NCI-H2227 treated with DMSO at 0.1 percent for 48 hours (cell line): Measurements from ENCODE around the gene EXOC3.
"Not testable (repeated sequence)": the region's sequence is repeated elsewhere in the genome, so short reads cannot be mapped to it uniquely, and the experiment has no call there.

Experiments
- DNase-seq: peaks from one replicate; lab custom pipeline; 2025; lab: John Stamatoyannopoulos, UW

Gene EXOC3

DNA sequence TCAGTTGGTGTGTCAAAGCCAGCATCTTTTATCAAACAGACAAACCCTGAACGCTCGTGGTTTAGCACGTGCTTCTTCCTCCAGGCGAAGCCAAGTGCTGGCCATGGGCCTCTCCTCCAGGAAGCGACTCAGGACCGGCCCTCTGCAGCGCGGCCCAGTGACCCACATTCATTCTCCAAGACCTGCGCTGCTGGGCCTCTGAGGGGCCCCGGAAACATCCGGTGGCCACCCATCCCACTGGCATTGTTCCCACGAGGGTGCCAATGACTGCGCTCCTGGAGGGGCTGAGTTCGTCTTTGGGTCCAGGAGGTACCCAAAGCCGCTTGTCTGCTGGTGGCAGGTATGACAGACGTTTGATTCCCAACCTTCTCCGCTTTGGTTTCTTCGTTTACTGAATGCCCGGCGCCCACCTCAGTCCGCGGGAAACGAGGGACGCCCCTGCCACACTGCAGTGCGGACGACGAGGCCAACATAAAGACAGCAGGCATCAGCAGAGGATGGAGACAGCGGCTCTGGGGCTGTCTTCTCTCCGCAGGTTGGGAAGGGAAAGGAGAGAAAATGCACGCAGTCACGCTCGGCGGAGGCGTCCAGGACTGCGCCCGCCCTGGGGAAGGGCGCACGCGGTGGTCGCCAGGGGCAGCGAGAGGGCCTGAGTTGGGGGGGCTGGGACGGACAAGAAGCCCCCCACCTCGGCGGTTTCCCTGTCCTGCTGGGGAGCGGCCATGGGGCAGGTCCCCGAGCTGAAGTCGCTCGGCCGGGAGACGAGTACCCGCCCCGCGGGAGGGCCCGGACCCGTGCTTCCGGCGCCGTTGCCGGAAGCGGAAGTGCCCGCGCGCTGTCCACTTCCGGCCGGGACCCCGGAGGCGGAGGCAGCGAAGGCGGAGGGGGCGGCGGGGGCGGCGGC is at the start of gene EXOC3:
TSS of gene EXOC3 (plus strand) at position 842 of the 904 bp plus-strand sequence. CDS start 3,030 bp downstream, outside the sequence.
- DNase-seq: peak; percentile 63

DNA sequence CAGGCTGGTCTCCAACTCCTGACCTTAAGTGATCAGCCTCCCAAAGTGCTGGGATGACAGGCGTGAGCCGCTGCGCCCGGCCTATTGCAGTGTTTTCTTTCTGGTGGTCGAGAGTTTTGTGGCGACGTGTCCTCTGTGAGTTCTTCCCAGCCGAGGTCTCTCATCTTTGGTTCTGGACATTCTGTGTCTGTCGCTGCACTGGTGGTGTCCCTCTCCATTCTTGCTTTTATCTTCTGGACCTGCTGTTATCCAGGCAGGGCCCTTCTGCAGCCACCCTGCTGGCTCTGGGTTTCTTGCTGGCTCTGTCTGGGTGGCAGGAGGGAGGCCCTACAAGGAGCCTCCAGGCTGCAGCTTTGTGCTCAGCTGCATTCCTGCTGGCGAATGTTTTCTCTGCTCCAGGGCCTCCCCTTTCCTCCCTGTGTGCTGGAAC is 49.1 kb upstream of the EXOC3 start:
- no peak for DNase-seq

DNA sequence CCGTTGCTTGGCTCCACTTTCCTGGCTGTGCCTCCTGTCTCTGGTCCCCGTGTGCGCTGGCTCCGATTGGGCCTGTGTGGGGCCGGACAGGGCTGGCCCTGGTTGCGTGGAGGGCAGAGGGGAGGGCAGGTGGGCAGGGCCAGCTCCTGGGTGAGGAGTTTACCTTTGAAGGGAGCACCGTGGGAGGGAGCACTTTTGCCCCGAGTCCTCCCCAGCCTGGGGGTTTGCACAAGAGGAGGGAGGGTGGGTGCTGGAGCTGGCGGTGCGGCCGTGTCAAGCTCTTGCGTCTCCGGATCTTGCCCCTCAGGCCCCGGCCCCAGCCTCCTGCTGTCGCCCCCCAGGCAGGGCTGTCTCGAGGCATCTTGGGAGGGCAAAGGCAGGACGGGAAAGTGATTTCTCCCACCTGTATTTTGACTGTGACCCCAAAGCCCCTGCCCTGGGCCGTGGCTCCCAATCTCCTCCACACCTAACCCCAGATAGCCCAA is 48.3 kb upstream of the EXOC3 start:
- no peak for DNase-seq

DNA sequence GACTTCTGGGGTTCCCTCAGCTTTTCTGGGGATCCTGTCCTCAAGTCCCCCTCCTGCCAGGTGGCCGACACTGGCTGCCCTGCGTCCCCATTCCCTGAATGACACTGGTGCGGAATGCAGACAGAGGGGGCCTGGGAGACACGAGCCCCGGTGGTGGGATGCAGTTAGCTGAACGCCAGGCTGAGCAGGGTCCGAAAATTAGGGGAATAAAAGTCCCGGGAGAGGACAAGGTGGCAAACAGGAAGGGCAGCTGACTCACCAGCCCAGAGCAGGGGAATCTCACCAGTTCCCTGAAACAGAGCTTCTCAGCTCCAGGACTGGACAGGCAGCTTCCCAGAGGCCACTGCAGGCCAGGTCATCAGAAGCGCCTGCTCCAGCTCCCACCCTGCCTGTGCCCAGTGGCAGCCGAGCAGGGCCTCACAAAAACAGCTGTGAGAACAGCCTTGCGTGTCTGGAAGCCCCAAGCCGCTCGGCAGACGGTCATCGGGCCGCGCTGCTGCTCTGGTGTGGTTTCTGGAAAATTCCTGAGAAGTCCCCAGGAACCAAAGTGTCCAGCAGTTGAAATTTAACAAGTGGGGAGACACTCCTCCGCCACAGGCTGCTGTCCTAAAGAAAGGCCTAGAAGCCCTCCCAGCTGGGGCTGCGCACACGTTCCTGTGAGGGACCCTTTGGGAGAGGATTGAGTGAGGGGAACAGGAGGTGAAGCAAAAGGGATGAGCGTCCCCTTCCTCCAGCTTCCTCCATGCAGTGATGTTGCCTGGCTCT is 47.6 kb upstream of the EXOC3 start:
- no peak for DNase-seq

DNA sequence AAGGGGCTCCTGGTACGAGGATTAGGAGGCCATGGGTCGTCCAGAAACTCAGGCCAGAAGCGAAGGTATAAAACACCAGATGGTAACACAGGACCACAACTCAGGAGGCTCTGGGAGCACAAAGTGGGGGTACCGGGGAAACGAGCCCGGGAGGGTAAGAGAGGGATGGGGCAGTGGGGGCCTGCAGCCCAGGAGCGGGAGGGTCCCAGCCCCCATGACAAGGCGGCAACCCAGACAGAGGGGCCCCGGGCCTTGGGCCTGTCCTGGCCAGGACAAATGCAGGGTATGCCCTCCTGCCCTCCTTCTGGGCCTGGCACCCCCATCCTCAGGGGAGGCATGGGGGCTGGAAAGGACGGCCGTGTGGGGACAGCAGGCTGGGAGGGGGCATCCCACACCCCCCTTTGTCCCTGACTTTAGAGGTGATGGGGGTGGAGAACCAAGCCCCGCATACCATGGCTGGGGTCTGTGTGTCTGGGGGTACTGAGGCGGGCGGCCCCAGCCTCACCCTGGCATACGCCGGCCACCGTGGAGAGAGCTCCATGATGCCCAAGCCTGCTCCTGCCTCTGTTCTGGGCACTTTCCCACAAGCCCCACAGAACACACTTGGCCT is 47.0 kb upstream of the EXOC3 start:
- no peak for DNase-seq

DNA sequence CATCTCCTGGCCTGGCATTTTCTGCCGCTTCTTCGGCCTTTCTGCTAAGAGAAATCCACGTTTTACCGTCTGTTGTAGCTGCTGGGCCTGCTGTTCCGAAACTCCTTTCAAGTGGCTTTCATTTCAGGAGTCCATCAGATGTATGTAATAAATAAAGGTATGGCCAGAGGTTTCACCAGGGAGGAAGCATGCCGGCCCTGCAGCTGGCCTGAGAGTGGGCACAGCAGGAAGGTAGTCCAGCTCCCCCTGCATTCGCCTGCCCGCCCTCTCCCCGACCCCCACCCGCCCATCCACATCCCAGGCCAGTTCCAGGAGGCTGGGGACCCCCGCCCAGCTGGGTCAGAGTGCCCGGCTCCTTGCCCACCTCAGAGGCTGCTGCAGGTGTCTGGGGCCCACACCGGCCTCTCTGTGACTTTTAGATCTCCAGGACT is 46.4 kb upstream of the EXOC3 start:
- DNase-seq: no peak

DNA sequence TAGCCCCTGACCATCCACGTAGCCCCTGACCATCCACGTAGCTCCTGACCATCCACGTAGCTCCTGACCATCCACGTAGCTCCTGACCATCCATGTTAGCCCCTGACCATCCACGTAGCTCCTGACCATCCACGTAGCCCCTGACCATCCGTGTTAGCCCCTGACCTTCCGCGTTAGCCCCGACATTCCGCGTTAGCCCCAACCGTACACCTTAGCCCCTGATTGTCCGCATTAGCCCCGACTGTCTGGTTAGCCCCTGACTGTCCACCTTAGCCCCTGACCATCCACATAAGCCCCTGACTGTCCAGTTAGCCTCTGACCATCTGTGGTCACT is 44.9 kb upstream of the EXOC3 start:
- DNase-seq: not testable (repeated sequence)

DNA sequence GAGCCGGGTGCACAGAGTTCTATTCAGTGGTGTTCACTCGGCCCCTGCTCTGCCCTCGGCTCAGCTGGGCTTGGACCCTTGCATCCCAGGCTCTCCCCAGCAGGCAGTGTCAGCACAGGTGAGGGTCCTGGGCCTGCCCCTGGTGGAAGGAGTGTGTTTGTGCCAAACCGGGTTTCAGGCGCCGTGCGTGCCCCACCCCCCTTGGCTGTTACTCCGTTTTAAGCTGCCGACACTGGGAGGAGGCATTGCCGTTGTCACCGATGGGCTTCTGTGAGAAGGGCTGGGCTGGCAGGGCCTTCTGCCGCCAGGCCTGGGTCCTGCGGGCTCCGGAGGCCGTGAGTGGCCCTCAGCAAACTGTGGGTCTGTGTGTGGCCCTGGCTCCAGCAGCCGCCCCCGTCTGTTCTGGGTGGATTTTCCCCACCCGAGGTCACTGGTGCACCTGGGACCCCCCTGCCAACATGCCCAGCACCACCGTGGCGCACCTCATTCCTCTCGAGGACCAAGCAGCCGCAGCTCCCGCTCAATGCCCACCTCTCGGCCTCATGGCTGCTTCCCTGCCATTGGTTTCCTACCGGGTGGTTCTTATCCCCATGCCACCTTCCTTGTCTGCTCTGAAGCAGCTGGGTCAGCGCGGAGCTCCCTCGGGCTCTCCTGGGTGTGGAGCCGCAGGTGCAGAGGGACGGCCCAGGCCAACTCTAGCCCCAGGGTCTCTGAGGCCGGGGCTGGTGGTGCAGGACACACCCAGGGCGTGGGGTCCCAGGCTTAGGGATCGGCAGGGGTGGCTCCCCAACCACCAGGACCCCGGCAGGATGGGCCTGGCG is 44.3 kb upstream of the EXOC3 start:
- no peak for DNase-seq

DNA sequence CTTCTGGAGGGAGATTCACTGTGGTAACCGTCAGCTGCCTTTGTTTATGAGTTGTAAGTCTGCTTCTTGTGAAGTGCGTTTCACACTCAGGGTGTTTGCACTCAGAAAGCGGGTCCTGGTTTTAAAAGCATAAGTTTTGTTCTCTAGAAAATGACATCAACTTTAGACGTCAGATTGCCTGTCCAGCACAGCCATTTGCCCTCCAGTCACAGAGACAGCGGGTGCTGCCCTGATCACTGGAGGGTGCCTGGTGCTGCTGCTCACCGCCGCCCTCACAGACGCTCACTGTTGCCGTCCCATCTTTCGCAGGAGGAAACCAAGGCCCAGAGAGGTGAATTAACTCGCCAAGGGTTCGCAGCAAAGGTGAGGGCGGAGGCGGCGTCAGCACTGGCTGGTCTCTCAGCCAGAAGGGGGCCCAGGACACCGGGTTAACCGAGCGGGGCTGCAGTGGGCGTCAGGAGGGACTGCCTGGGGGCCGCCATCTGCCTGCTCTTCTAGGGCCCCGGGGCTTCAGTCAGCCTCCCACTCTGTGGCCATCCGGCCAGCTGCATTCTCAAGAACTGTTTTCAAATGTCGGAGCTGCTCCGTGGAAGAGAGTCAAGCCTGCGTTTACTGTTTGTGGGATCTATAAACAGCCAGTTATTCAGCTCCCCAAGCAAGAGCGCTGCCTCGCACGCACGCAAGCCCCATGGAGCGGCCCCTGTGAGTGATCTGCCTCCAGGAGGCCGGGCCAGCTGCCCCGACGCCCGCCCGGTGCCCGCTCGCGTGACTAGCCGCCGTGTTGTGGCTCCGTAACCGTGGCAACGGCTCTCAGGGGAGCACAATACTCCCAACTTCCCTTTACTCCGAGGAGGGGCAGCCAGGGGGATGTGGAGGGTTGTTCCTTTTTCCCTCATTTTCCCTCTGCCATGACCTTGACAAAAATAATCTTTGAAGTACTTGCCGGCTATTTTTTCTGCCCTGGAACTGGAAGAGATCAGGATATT is 43.4 kb upstream of the EXOC3 start:
- peak; percentile 73 for DNase-seq

DNA sequence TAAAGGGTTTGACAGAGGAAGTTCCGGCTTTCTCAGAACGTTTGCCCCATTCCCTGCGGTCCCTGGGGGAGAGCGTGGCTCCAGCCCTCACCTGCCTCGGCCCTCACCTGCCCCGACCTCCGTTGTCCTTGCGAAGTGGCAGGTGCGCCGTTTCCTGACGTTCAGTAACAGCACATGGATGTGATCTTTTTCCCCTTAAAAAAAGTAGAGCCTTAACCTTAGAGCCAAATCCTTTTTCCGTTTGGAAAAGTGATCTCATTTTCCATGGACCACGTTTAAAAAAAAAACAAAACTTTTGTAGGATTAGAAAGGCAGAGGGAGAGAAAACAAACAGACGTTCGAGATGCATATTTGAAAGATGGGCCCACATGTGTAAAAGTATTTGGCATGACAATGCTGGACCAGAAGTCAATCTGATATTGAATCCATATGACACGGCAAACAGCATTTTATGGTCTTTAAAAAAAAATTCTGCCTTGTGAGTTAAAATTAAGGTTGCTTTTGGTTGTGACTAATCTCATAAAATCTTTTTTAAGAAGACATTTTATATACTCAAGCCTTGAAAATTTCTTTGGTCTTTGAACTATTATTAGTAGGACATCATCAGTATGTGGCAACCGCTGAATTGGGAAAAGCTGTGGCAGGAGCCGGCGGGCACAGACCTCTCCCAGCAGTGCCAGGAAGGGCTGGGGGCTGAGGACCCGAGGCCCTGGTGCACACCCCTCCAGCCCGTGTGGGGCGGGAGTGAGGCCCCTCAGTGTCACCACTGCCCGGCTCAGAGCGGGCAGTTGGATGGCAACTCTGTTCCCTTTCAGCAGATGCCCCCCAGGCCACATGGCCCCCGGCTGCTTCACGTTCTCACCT is 42.5 kb upstream of the EXOC3 start:
- no peak for DNase-seq

DNA sequence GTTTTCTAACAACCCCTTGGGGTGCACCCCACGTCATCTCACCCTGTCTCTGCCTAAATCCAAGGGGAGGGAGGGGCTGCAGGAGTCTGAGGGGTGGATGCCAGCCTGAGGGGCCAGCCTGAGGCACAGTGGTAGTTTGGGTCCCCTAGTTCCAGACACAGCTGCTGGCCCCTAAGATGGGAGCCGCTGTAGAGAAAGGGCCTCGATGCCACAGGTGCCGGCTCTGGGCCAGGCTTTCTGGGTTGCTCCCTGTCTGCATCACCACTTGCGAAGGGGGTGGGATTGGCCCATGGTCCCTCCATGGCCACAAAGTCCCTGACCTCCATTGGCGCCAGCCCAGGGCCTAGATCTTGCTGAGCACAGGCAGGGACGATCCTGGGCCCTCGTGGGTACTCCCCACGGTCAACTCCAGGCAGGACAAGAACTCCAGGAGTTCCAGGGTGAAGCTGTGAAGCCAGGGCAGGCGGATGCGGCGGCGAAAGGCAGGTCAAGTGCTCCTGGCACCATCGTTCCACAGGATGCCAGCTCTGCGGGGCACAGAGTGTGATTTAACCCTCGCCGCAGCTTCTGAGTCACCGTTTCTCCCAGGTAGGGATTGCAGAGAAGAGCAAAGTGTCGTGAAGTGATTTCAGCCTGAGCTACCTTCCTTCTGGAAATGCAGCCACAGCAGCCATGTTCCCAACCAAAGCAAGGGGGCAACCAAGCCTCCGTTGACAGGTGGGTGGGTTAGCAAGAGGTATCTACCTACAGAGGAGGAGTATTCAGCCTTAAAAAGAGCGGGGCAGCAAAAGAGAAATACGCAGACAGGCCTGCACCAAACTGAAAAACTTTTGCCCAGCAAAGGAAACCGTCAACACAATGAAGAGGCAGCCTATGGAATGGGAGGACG is 41.6 kb upstream of the EXOC3 start:
- no peak for DNase-seq

DNA sequence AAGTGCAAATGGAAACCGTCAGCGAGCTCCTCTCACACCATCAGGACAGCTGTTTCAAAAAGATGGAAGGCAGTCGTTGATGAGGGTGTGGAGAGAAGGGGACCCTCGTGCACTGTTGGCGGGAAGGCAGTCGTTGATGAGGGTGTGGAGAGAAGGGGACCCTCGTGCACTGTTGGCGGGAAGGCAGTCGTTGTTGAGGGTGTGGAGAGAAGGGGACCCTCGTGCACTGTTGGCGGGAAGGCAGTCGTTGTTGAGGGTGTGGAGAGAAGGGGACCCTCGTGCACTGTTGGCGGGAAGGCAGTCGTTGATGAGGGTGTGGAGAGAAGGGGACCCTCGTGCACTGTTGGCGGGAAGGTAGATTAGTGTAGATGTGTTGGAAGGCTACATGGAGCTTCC is 40.8 kb upstream of the EXOC3 start:
- not testable (repeated sequence) for DNase-seq

DNA sequence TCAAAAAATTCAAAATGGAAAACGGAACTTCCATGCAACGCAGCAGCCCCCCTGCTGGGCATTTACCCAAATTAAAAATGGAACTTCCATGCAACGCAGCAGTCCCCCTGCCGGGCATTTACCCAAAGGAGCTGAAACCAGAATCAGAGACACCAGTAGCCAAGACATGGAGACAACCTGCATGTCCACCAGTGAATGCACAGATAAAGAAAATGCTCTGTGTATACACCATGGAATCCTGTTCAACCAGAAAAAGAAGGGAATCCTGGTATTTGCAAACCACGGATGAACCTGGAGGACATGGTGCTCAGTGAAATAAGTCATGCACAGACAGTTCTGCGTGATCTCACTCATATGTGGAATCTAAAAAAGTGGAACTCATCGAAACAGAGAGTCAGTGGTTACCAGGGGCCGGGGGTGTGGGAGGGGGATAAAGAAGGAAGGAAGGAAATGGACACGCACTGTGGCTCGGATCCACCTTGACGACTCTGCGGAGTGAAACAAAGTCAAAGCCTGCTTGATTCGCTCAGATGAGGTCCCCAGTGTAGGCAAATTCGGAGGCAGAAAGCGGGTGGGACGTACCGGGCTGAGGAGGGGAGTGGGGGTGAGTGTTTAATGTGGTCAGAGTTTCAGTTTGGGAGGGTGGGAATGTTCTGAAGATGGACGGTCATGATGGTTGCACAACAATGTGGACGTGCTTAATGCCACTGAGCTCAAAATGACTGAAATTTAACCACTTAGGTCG is 40.2 kb upstream of the EXOC3 start:
- no peak for DNase-seq

DNA sequence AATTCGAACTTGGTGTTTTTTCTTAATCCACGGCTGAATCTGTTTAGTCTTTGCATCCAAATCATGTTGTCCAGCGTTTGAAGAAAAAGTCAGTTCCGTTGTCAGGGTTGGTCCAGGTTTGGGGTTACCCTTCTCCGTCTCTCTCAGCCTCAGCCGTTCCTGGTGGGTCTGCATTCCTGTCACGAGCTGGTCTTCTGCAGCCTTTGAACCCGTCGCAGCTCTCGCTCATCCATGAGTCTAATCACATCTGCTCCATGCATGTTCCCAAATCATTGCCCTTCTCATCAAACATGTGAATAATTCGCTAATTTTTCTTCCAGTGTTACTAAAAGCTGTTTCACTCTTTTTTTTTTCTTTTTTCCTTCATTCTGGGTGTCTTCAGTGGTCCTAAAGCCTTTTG is 39.0 kb upstream of the EXOC3 start:
- no peak for DNase-seq

DNA sequence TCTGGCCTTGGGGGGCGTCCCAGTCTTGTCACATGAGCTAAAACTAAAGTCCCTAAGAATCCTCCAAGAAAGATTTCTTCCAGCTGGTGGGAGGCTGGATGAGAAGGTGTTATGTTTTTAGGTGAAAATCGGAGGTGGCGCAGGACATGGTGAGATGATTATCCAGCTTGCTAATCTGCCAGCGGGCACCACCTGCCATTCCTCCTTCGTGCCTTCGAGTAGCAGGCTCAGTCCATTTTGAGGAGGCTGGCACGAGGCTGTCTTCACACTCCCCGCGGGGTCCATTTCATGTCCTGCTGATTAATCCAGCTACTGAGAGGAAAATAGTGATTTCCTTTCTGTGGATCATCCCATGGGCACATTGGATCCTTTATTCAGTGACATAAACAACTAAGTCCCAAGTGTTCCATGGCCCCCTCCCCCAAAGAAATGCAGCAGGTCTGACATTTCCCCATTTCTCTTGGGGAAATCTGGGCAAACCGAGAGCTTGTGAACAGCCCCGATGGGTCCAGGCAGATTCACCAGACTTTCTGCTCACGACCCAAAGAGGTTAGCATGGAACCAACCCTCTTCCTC is 38.2 kb upstream of the EXOC3 start:
- no peak for DNase-seq

DNA sequence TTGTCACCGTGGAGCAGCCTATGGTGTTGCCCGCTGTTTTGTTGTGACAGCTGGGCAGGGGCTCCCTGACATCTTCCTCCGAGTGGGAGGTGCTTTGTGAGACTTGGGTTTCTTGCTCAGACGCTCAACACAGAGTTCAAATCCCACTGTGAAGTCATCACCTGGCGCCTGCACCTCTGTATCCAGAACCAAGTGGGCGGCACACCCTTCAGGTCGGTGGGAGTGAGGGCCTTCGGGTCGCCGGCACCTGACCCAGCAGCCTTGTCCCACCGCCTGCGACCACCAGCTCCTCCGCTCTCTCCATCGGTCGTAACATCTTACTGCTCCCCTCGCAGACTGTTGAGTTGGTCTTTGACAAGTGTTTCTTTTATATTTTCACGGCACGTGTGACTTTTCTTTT is 37.6 kb upstream of the EXOC3 start:
- DNase-seq: no peak

DNA sequence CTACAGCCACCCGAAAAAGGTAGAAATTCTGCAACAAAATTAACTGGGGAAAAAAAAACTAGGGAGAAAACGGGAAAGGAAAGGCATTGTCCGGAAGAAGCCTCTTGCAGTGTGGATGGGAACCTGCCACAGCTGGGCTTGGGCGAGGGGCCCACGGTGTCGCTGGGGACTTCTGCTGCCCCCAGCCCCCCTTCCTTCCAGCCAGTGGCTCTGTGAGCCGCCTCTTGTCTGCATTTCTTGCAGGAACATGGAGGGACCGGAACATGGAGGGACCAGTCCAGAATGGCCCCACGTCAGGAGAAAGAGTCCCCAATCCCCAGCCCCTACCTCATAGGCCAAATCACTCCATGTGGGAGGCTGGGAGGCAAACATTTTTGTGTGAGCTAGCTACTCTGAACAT is 36.9 kb upstream of the EXOC3 start:
- no peak for DNase-seq
